Measurements from ENCODE around the gene PHLDA3. TPM values are rescaled to one million over a fixed set of nuclear protein-coding genes. Genes with fewer than 3 reads are reported as not detected.

The PHLDA3 gene
- total RNA-seq, 1 experiment from 2014 or later = 22.1 TPM

DNA sequence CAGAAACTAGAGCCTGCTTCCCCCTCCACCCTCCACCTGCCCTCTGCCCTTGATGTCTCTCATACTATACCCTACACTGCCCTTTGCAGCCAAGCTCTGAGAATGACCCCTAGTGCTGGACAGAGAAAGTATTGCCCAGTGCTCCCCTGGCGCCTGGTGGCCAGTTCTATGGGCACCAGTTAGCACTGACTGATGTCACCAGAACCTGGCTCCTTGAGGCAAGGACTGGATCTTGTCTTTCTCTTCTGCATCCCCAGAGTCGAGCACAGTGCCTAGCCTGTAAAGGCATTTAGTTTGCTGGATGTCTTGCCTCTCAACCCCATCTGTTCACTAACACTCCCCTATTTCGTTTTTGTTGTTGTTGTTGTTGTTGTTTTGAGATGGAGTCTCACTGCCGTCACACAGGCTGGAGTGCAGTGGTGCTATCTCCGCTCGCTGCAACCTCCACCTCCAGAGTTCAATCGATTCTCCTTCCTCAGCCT, 5.9 kb downstream of the PHLDA3 start:
- Histone ChIP-seq H3K27me3 (ENCODE audit: insufficient read depth, low read length) (no peaks in the 10 kb centered on the region), H4K20me1 (ENCODE audit: insufficient read depth) (no peaks in the 10 kb centered on the region), H3K9me3 (ENCODE audit: control insufficient read depth in 1 of 2, insufficient read depth in 1 of 2, low read depth in 1 of 2, low read length in 2 of 2) (no peaks in the 10 kb centered on the region), H3K36me3 (ENCODE audit: control insufficient read depth in 1 of 2, insufficient read depth in 2 of 2, low read length in 2 of 2) (peaks cover 2 to 13% of the 10 kb centered on the region in 2 experiments; a peak in 2 of 4 replicates), H3K79me2 (ENCODE audit: insufficient read depth, low read length) (peaks cover 22% of the 10 kb centered on the region), H3K9me2 (ENCODE audit: insufficient read depth) (no peaks in the 10 kb centered on the region), H3K4me3 (replicated peaks in 1 of 2; ENCODE audit: low read depth in 1 of 2, low read length in 2 of 2) (no peak overlapping the region), H3K4me1 (ENCODE audit: control insufficient read depth in 1 of 2, insufficient read depth in 2 of 2, low read length in 2 of 2) (peaks cover 47 to 78% of the 10 kb centered on the region in 2 experiments), H2AFZ (ENCODE audit: low read depth, low read length, poor library complexity, severe bottlenecking) (no peak overlapping the region), H3K4me2 (ENCODE audit: low read length) (peak overlapping the region; percentile 77), H3K9ac (ENCODE audit: low read length) (no peak overlapping the region), H3K27ac (ENCODE audit: low read depth, low read length) (peak overlapping the region; percentile 95)
- ChIA-PET RAD21 (ENCODE audit: low non-redundant PET in 1 of 2, low total read pairs in 2 of 2, uncharacterized antibody in 2 of 2, unreplicated experiment in 2 of 2) (interaction anchor here in 1 of 2 experiments (1.0 kb wide), 1 partner anchor 15 kb away, joined by 3 read pairs; no protein-coding TSS in a partner anchor), CTCF (interaction anchor here (1.0 to 4.2 kb wide), 5 partner anchors 8 to 50 kb away, joined by 3 to 21 read pairs (median 5); no protein-coding TSS in a partner anchor), POLR2A (no interaction called here)
- peak; percentile 31 for ATAC-seq
- intact Hi-C loops (cut with micrococcal nuclease) = no loop called here
- no TSS peak for BruUV-seq (replicated peaks)
- TF ChIP-seq POLR2AphosphoS5 (IDR thresholded peaks at IDR 0.05; ENCODE audit: low read depth, low read length) (peak; percentile 46), FOSL1 (IDR thresholded peaks at IDR 0.05; ENCODE audit: low read depth) (no peak), CTCF (IDR thresholded peaks at IDR 0.05 in 2 of 3, conservative IDR thresholded peaks at IDR 0.05 in 1 of 3; ENCODE audit: borderline replicate concordance in 1 of 3, insufficient read depth in 1 of 3, low read depth in 2 of 3, low read length in 2 of 3) (peak in 2 of 3 experiments; percentile 56 to 59; a peak in 4 of 6 replicates), EZH2phosphoT487 (IDR thresholded peaks at IDR 0.05; ENCODE audit: borderline replicate concordance) (no peak), ELF1 (IDR thresholded peaks at IDR 0.05; ENCODE audit: borderline replicate concordance, low read depth) (no peak)
- TF ChIP-seq, protein P1, sequence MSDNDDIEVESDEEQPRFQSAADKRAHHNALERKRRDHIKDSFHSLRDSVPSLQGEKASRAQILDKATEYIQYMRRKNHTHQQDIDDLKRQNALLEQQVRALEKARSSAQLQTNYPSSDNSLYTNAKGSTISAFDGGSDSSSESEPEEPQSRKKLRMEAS (IDR thresholded peaks at IDR 0.05) = no peak
- TF ChIP-seq, protein P2, sequence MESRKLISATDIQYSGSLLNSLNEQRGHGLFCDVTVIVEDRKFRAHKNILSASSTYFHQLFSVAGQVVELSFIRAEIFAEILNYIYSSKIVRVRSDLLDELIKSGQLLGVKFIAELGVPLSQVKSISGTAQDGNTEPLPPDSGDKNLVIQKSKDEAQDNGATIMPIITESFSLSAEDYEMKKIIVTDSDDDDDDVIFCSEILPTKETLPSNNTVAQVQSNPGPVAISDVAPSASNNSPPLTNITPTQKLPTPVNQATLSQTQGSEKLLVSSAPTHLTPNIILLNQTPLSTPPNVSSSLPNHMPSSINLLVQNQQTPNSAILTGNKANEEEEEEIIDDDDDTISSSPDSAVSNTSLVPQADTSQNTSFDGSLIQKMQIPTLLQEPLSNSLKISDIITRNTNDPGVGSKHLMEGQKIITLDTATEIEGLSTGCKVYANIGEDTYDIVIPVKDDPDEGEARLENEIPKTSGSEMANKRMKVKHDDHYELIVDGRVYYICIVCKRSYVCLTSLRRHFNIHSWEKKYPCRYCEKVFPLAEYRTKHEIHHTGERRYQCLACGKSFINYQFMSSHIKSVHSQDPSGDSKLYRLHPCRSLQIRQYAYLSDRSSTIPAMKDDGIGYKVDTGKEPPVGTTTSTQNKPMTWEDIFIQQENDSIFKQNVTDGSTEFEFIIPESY (IDR thresholded peaks at IDR 0.05; ENCODE audit: extremely low read depth, insufficient replicate concordance, low read length) = no peak
- no peak for DNase-seq (ENCODE audit: low read depth, low spot score)
